ENCODE data around the gene PTPN5.
"Not testable (repeated sequence)": the region's sequence is repeated elsewhere in the genome, so short reads cannot be mapped to it uniquely, and the experiment has no call there.

PTPN5 gene

GRCh38 chr11:18709414-18709813 is 82.2 kb downstream of the PTPN5 start:
- no peak for DNase-seq (ENCODE audit: low read depth in 2 of 2)

GRCh38 chr11:18707811-18708340 is 83.7 kb downstream of the PTPN5 start:
- no peak for DNase-seq (ENCODE audit: low read depth in 2 of 2)

GRCh38 chr11:18706330-18707243 is 85.0 kb downstream of the PTPN5 start:
- DNase-seq (ENCODE audit: low read depth in 2 of 2) = peak in 1 of 2 donors; percentile 13

DNA sequence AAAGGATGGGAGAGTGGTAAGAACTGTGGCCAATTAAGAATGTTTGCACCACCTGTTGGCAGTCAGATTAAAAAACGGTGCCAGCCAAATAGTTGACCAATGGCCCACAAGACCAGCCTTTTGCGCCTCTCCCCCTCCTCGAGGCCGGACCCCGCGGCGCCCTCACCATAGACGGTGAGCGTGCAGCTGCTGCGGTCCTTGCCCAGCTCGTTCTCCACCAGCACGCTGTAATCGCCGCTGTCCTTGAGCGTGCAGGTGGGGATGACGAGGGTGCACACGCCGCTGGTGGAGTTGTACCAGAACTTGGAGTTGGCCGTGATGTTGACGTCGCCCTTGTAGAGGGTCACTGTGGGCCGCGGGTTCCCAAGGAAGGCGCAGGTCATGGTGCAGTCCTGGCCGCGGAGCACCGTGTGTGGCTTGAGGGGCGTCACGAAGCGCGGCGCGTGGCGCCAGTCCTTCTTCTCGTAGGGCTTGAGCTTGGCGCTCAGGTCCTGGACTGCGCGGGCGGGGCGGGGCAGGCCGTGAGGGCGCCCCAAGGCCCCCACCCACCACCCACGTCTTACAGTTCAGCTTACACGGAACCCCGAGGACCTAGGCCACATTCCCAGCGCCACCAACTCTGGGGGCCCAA is 85.8 kb downstream of the PTPN5 start:
- no peak for DNase-seq (ENCODE audit: low read depth in 2 of 2)

DNA sequence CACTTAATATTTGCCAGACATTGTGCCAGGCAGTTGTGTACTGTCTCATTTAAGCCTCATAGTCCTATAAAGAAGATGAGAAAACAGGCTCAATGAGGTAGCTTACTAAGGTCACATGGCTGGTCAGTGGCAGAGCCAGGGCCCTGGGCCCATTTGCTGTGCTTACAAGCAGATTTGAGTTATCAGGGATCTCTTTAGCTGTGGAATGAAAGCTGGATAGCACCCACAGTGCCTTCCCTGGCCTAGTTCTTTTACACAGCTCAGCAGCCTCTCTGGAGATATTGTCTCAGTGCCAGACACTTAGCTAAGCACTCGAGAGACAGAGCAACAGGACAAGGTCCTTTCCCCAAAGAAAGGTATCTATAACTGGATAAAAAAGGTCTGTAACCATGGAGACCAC is 86.9 kb downstream of the PTPN5 start:
- DNase-seq (ENCODE audit: low read depth in 2 of 2) = no peak

GRCh38 chr11:18704045-18704645 is 87.5 kb downstream of the PTPN5 start:
- no peak for DNase-seq (ENCODE audit: low read depth in 2 of 2)

GRCh38 chr11:18703001-18703763 is 88.4 kb downstream of the PTPN5 start:
- DNase-seq (ENCODE audit: low read depth in 2 of 2) = no peak

GRCh38 chr11:18701614-18702216 is 89.9 kb downstream of the PTPN5 start:
- no peak for DNase-seq (ENCODE audit: low read depth in 2 of 2)

- no peak for DNase-seq (ENCODE audit: low read depth in 2 of 2)
Measured at GRCh38 chr11:18700872-18701271, 90.7 kb downstream of the PTPN5 start.

DNA sequence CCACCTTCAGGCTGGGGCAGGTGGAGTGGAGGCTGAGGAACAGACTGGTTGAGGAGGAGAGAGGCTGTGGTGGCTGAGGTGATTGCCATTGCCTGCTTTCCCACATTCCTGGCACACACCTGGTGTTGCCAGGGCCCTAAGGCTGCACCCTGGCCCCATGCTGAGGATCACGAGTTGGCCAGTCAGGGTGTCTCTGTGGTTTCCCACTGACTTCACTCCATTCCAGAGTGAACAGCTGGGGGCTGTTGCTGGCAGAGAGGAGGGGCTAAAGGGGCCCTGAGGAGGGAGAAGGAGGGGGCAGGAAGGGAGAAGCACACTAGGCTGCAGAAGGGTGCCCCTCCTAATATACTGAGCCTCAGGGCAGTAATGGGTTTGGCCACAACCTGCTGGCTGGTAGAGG is 91.2 kb downstream of the PTPN5 start:
- DNase-seq (ENCODE audit: low read depth in 2 of 2) = no peak

- DNase-seq (ENCODE audit: low read depth in 2 of 2) = no peak
Measured at GRCh38 chr11:18699848-18700261, 91.7 kb downstream of the PTPN5 start.

GRCh38 chr11:18699269-18699596 is 92.4 kb downstream of the PTPN5 start:
- DNase-seq (ENCODE audit: low read depth in 2 of 2) = no peak

GRCh38 chr11:18698341-18699268 is 93.0 kb downstream of the PTPN5 start, which contains the start of gene TMEM86A:
TSS of gene TMEM86A (plus strand) at chr11:18698779. CDS start at chr11:18698887, 108 bp downstream.
- DNase-seq (ENCODE audit: low read depth in 2 of 2) = peak; percentile 75 to 78

- no peak for DNase-seq (ENCODE audit: low read depth in 2 of 2)
Measured at GRCh38 chr11:18697576-18697975, 94.0 kb downstream of the PTPN5 start.

DNA sequence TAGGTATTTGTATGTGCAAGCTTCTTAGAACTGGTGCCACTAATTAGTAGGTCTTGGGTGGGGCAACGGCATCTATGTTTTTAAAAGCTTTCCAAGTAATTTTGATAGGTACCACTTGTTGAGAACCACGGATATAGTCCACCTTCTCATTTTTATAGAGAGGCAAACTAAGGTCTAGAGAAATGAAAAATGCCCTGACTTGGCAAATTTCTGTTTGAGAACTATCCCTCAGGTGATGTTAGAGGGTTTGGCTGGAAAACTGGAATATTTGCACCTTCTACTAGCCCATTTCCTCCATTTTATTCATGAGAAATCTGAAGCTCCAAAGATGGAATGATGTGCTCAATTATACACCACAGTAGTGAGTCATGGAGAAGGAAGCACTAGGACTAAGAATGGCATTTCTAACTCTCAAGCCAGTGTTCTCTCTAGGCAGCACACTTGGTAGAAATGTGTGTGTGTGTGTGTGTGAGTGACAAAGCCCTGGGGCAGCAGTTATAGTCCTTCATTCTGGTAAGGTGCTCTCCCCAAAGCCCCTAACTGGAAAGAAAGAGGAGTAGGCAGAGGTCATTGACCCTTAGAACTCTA is 94.9 kb downstream of the PTPN5 start:
- DNase-seq (ENCODE audit: low read depth in 2 of 2) = no peak

DNA sequence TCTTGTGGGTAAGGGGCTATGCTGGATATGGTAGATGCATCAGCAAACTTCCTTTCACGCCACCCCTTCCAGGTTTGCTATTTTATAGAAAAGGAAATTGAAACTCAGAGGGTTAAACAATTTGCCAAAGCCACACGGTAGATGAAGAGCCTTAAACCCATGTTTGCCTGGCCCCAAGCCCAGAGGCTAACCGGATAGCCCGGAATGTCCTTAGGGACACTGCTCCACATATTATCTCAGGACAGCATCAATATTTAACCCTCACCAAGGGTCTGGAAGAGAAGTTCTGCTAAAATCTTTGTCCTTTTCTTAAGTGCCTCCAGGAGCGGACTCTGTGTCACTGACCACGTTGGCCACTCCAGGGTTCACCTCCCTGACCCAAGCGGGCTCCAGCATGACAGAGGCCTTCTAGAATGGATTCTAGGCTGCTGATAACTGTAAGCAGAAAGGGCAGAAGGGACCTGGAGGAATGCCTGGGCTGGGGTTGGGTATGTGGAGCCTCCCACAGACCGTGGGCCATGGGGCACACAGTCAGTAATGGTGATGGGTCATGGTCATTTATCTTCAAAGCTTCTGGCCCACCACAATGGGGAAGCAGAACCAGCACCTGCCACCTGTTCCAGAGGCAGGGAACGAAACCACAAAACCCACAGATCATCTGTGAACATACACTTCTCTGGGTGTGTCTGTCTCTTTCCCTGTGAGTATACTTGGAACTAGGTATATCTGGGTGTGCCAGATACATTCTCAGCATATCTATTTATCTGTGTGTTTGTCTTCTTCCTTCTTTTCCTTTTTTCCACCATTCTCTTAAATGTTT is 98.4 kb downstream of the PTPN5 start:
- no peak for DNase-seq (ENCODE audit: low read depth in 2 of 2)

GRCh38 chr11:18691467-18692140 is 100.0 kb downstream of the PTPN5 start:
- not testable (repeated sequence) for DNase-seq (ENCODE audit: low read depth in 2 of 2)

DNA sequence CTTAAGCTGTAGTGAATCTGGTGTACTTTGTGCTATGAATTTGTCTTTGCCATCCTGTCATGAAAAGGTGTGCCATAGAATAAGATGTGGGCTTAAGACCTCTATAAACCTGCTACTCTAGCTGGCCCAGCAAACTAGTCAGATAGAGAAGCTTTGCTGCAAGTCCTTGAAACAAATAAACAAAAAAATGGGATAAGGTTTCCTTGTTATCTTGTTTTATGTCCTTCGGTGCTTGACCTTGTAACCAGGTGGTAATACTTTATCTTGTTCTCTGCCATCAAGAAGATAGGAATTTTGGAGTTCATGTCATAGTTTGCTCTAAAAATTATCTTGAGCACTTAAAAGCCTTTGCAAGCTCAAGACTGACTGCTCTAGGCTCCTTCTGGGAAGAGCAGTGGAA is 107.3 kb downstream of the PTPN5 start:
- no peak for DNase-seq (ENCODE audit: low read depth in 2 of 2)

Data from activated CD8-positive, alpha-beta memory T cell treated with anti-CD3 and anti-CD28 coated beads for 4 hours (primary cell).